K562 (cell line): ENCODE results near the gene CLEC18B. TPM values are rescaled to one million over a fixed set of nuclear protein-coding genes. Genes with fewer than 3 reads are reported as not detected.

ENCODE experiments used
- ATAC-seq: fragments of 200-7000 bp; cut with Tn5 transposase; 3 replicates; pipeline ENCODE4 v1.9.1; 2020; ENCODE audit warnings: moderate library complexity
- BruUV-seq: library from RNA; stranded (reverse); fragments of 400-500 nt; replicated peaks from 2 replicates; lab custom pipeline; 2021; lab: Mats Ljungman, UMichigan
- CTCF ChIA-PET: fragments of 300-600 bp; formaldehyde crosslinking; extraction: SDS; loops from one replicate; lab custom pipeline; 2021; ENCODE audit warnings: low intra/inter-chr PET ratio; lab: Yijun Ruan, JAX
- POLR2A ChIA-PET: fragments of 300-600, 350-650 bp; sonication (Branson Sonifier 250); formaldehyde crosslinking; extraction: SDS; loops from one replicate; lab custom pipeline; 2021; ENCODE audit warnings: antibody characterized with exemption, inconsistent platforms; lab: Yijun Ruan, JAX
- DNase-seq, 4 experiments: peaks; one replicate each; pipeline versions ENCODE4 v3.0.0 to v3.0.0-alpha.2; 2011 to 2018; ENCODE audit warnings: low spot score in 3 of 4, mixed read lengths in 3 of 4; ENCODE audit errors: extremely low read depth in 1 of 4
- FAIRE-seq: peaks from 2 replicates; lab custom pipeline; 2011; peaks lifted over from hg19 to GRCh38; lab: Jason Lieb, UNC
- H2AFZ ChIP-seq: 2 replicates; pipeline ENCODE4 v1.6.0; 2011; ENCODE audit warnings: low read depth, low read length, control low read depth, inconsistent platforms
- H3K27ac ChIP-seq: fragments of 200-600 bp; 3 replicates; pipeline ENCODE4 v1.8.0; 2011; ENCODE audit warnings: low read depth, mild to moderate bottlenecking, control low read depth, inconsistent platforms, low read length, moderate library complexity, mixed read lengths; ENCODE audit errors: extremely low read depth
- H3K27me3 ChIP-seq, 2 experiments: fragments of 300-600 bp in 1 of 2; 2 replicates in 1 of 2; 3 replicates in 1 of 2; pipeline versions ENCODE4 v1.6.0 to v1.8.0; 2011; ENCODE audit warnings: inconsistent platforms in 2 of 2, low read length in 2 of 2, mild to moderate bottlenecking in 1 of 2, mixed read lengths in 1 of 2, moderate library complexity in 1 of 2; ENCODE audit not compliant: control insufficient read depth in 2 of 2, insufficient read depth in 2 of 2
- H3K36me3 ChIP-seq: fragments of 300-600 bp; 3 replicates; pipeline ENCODE4 v1.8.0; 2011; ENCODE audit warnings: mild to moderate bottlenecking, low read length, inconsistent platforms; ENCODE audit not compliant: control insufficient read depth, insufficient read depth
- H3K4me1 ChIP-seq, 2 experiments: fragments of 200-600 bp in 1 of 2; replicated peaks in 1 of 2; 2 replicates in 1 of 2; 3 replicates in 1 of 2; pipeline versions ENCODE4 v1.5.1 to v1.8.0; 2011; ENCODE audit warnings: inconsistent platforms in 2 of 2, low read length in 2 of 2, mild to moderate bottlenecking in 1 of 2, mixed read lengths in 1 of 2, moderate library complexity in 1 of 2; ENCODE audit not compliant: control insufficient read depth in 2 of 2, insufficient read depth in 2 of 2
- H3K4me2 ChIP-seq: 2 replicates; pipeline ENCODE4 v1.6.1; 2011; ENCODE audit warnings: low read length, control low read depth, inconsistent platforms, mixed read lengths; ENCODE audit not compliant: insufficient read depth
- H3K4me3 ChIP-seq: fragments of 200-600 bp; sonication (generic), shearing (Covaris generic); 2 replicates; pipeline ENCODE4 v1.5.1; 2016; ENCODE audit warnings: control low read depth, inconsistent platforms
- H3K79me2 ChIP-seq: fragments of 200-600 bp; 3 replicates; pipeline ENCODE4 v1.8.0; 2011; ENCODE audit warnings: low read length, inconsistent platforms; ENCODE audit not compliant: control insufficient read depth, insufficient read depth
- H3K9ac ChIP-seq, 2 experiments: 2 replicates each; pipeline versions ENCODE4 v1.6.0 to v1.6.1; 2011; ENCODE audit warnings: low read depth in 2 of 2, low read length in 2 of 2, control low read depth in 1 of 2, inconsistent platforms in 1 of 2, mild to moderate bottlenecking in 1 of 2, mixed read lengths in 1 of 2; ENCODE audit not compliant: insufficient read depth in 1 of 2
- H3K9me1 ChIP-seq: one replicate; pipeline ENCODE4 v1.6.0; 2011; ENCODE audit warnings: inconsistent platforms, mild to moderate bottlenecking, low read length, moderate library complexity; ENCODE audit not compliant: control insufficient read depth, insufficient read depth
- H3K9me3 ChIP-seq: replicated peaks from 2 replicates; pipeline ENCODE4 v1.5.1; 2011; ENCODE audit warnings: low read depth, low read length, inconsistent platforms; ENCODE audit not compliant: control insufficient read depth, insufficient read depth
- H4K20me1 ChIP-seq: replicated peaks from 2 replicates; pipeline ENCODE4 v1.6.1; 2011; ENCODE audit warnings: low read length, inconsistent platforms, mixed read lengths; ENCODE audit not compliant: control insufficient read depth, insufficient read depth
- BRF1 ChIP-seq: IDR thresholded peaks from 3 replicates; pipeline ENCODE4 v1.6.1; 2011; ENCODE audit warnings: borderline replicate concordance, mild to moderate bottlenecking; ENCODE audit not compliant: insufficient read length; ENCODE audit errors: extremely low read depth
- COPS2 ChIP-seq: fragments of 450-650 bp; conservative IDR thresholded peaks from 2 replicates; pipeline ENCODE4 v1.6.1; 2016; ENCODE audit warnings: mild to moderate bottlenecking, moderate library complexity
- CSDE1 ChIP-seq, 2 experiments: fragments of 450-650 bp; IDR thresholded peaks; 2 replicates each; pipeline ENCODE4 v1.6.1; 2016; ENCODE audit warnings: mild to moderate bottlenecking in 1 of 2
- DMBX1 ChIP-seq: fragments of 250-450 bp; sonication (Bioruptor Pico); IDR thresholded peaks from 2 replicates; pipeline ENCODE4 v1.8.0; 2022; ENCODE audit warnings: inconsistent platforms, mild to moderate bottlenecking, moderate library complexity, borderline replicate concordance
- FOXJ2 ChIP-seq: fragments of 200-800 bp; sonication (Bioruptor generic); IDR thresholded peaks from 2 replicates; pipeline ENCODE4 v1.6.1; 2016; ENCODE audit warnings: missing genetic modification characterization, missing compliant biosample characterization
- IRF9 ChIP-seq: fragments of 450-650 bp; IDR thresholded peaks from 2 replicates; pipeline ENCODE4 v1.6.1; 2016; ENCODE audit warnings: missing biosample characterization, missing genetic modification characterization
- RAD51 ChIP-seq: fragments of 450-650 bp; IDR thresholded peaks from 2 replicates; pipeline ENCODE4 v1.7.1; 2016; ENCODE audit warnings: low read depth, mild to moderate bottlenecking, borderline replicate concordance
- TAF9B ChIP-seq: fragments of 450-650 bp; IDR thresholded peaks from 2 replicates; pipeline ENCODE4 v1.6.1; 2018; ENCODE audit warnings: mild to moderate bottlenecking; ENCODE audit not compliant: partially characterized antibody
- TEAD2 ChIP-seq: fragments of 450-650 bp; IDR thresholded peaks from 2 replicates; pipeline ENCODE4 v1.6.1; 2016; ENCODE audit warnings: missing genetic modification characterization, control low read depth, missing compliant biosample characterization
- ZBTB34 ChIP-seq: fragments of 250-450 bp; sonication (Bioruptor Pico); IDR thresholded peaks from 2 replicates; pipeline ENCODE4 v1.8.0; 2021; ENCODE audit warnings: mild to moderate bottlenecking, moderate library complexity
- ZNF174 ChIP-seq: fragments of 250-450 bp; sonication (Bioruptor Pico); IDR thresholded peaks from 2 replicates; pipeline ENCODE4 v1.4.0; 2020; ENCODE audit warnings: mild to moderate bottlenecking
- WGBS: fragments of 100-300 bp; shearing (Covaris generic); methylation state at CpG from one replicate; pipeline ENCODE4 v1.1.6; 2016; ENCODE audit warnings: low coverage, mixed read lengths; ENCODE audit not compliant: insufficient coverage; ENCODE audit errors: missing lambda C conversion rate; 5-methylcytosine and 5-hydroxymethylcytosine counted together
- in situ Hi-C: fragments of 300-500 bp; cut with MboI; formaldehyde crosslinking; loops from 4 replicates; pipeline ENCODE4 v1.15.0; 2018; ENCODE audit warnings: inconsistent platforms, mixed read lengths
- intact Hi-C: fragments of 100-400 bp; cut with micrococcal nuclease; formaldehyde crosslinking; loops from 2 replicates; pipeline ENCODE4 v1.14.2; 2022
- polyA plus RNA-seq, 8 experiments: library from polyadenylated mRNA; depleted of rRNA in 4 of 8; stranded (reverse) in 5 of 8; unstranded in 3 of 8; fragments of >200 nt; fragmentation: Nextera tagmentation in 2 of 8; fragmentation: Illumina TruSeq in 1 of 8; extraction: Ambion mirVana in 2 of 8; extraction: Trizol in 1 of 8; gene quantifications; 2 replicates each; pipeline versions ENCODE4 v1.2.1 to v1.2.3, GENCODE V29; 2011 to 2014; ENCODE audit warnings: inconsistent platforms in 1 of 8, missing spikeins in 1 of 8
- total RNA-seq, 7 experiments: library from RNA; depleted of rRNA in 6 of 7; stranded (reverse); fragments of >200 nt in 6 of 7; fragmentation: Illumina TruSeq in 2 of 7; extraction: Trizol in 2 of 7; gene quantifications; 2 replicates each; pipeline versions ENCODE4 v1.2.1 to v1.2.3, GENCODE V29; 2011 to 2021; ENCODE audit warnings: low replicate concordance in 1 of 7
- TF ChIP-seq, protein P1 (sequence below): fragments of 450-650 bp; IDR thresholded peaks from one replicate; pipeline ENCODE4 v1.6.1; 2018; ENCODE audit warnings: mild to moderate bottlenecking, moderate library complexity; ENCODE audit not compliant: partially characterized antibody

CLEC18B gene
- total and polyA plus RNA-seq, 9 of the 15 experiments (the other 6 are each of a cell fraction or from before 2014, with no cell fraction given), result 0.23 to 7.6 (median 3.5) TPM

DNA sequence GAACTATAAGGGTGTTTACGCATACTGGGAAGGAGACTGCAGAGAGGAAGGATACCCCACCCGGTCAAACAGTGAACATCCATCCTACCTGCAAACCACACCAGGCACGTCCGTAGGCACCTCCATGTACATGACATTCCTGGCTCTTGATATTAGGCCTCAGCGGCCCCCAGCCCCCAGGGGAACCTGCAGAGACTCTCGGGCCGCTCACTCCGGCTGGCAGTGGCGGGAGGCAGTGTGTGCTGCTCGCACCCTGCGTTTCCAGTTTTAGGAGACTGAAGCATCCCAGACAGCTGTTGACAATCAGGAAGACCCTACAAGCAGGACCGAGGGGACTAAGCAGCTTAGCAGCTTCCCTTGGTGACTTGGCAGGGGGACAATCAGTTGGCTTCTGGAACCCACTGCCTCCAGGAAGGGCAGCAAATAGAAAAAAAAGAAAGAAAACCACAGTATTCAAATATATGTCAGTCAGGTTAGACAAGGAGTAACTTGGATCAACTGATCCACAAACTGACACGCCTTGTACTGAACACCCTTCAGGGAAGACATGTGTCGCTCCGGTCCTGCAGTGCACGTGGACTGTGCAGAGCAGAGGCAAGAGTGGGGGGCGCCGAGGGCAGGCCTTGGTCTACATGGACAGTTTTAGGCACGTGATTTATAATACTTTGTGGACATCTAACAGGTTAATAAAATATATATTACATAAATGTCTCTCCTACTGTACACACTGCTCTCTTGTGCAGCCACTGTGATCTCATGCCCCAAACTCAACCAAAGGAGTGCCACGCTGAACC is 29.9 kb upstream of the CLEC18B start:
- intact Hi-C loops, result no loop called here
- WGBS, result 89% methylated on average over 18 of the region's 20 CpGs
- H3K27me3 ChIP-seq, result no peaks in the 10 kb centered on the region
- no peak for DNase-seq
- peaks cover 27% of the 10 kb centered on the region; the same call in 2 of the 3 replicates for H3K36me3 ChIP-seq
- H3K79me2 ChIP-seq, result no peaks in the 10 kb centered on the region
- H3K27ac ChIP-seq, result no peak overlapping the region
- H3K9ac ChIP-seq, result no peak overlapping the region
- H3K4me2 ChIP-seq, result no peak overlapping the region
- TF ChIP-seq CSDE1 (IDR thresholded peaks at IDR 0.05) (no peak), ZNF174 (CRISPR knock-in tag) (no peak), COPS2 (no peak), ZBTB34 (CRISPR knock-in tag) (no peak), TEAD2 (tag) (no peak), RAD51 (no peak), IRF9 (tag) (no peak), BRF1 (no peak), TAF9B (no peak), FOXJ2 (no peak), DMBX1 (CRISPR knock-in tag) (no peak)
- TF ChIP-seq, protein P1, sequence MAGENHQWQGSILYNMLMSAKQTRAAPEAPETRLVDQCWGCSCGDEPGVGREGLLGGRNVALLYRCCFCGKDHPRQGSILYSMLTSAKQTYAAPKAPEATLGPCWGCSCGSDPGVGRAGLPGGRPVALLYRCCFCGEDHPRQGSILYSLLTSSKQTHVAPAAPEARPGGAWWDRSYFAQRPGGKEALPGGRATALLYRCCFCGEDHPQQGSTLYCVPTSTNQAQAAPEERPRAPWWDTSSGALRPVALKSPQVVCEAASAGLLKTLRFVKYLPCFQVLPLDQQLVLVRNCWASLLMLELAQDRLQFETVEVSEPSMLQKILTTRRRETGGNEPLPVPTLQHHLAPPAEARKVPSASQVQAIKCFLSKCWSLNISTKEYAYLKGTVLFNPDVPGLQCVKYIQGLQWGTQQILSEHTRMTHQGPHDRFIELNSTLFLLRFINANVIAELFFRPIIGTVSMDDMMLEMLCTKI, result no peak
- TF ChIP-seq, all 486 proteins: peak for 0
- POLR2A ChIA-PET, result interaction anchor here (0.6 kb wide), 1 partner anchor 31 kb away, joined by 3 read pairs; no protein-coding TSS in a partner anchor
- Histone ChIP-seq H3K4me1 (no peaks in the 10 kb centered on the region; a peak in 1 of 5 replicates), H4K20me1 (peaks cover 3% of the 10 kb centered on the region; the same call in 1 of the 2 replicates), H3K9me1 (no peaks in the 10 kb centered on the region), H3K9me3 (no peaks in the 10 kb centered on the region), H3K4me3 (no peak overlapping the region), H2AFZ (no peak overlapping the region)
- no peak for FAIRE-seq
- CTCF ChIA-PET, result no interaction called here
- no peak for ATAC-seq
- in situ Hi-C loops, result no loop called here
- no TSS peak for BruUV-seq
